ENCODE measurements around the gene ABTB2.
"Not testable (repeated sequence)": the region's sequence is repeated elsewhere in the genome, so short reads cannot be mapped to it uniquely, and the experiment has no call there.

DNA sequence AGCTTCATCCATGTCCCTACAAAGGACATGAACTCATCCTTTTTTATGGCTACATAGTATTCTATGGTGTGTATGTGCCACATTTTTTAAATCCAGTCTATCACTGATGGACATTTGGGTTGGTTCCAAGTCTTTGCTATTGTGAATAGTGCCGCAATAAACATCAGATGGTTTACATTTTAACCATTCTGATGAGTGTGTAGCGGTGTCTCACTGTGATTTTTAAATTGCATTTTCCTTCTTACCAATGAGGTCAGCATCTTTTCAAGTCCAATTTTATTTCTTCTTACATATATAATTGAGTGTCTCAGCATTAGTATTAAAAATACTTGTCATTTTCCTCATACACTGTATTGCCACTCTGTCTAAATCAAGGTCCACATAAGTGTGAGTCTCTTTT, 28.5 kb upstream of the ABTB2 start:
- TF ChIP-seq POLR2A (IDR thresholded peaks at IDR 0.05; ENCODE audit: low read length); GATA1 (IDR thresholded peaks at IDR 0.05; ENCODE audit: low read depth, low read length): not testable (repeated sequence)
